ENCODE data around the gene SORD.
"Not testable (repeated sequence)": the region's sequence is repeated elsewhere in the genome, so short reads cannot be mapped to it uniquely, and the experiment has no call there.

The SORD gene

DNA sequence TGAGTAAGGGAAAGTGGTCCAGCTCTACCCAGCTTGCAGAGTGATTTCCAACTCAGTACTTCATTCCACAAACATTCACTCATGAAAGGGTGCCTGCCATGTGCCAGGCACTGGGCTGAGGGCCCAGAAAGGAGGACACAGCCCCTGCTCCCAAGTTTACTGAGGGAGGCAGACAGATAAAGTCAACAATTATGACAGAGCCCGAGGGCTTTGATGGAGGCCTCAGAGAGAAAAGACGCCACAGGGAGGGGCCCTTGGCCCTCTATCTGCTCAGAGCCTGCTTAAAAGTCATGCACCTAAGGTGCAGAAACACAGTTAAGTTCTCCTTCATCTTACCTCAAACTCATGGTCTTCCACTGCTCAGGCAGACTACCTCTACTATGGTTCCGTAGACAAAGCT lies 1.7 kb downstream of the SORD start:
- DNase-seq (ENCODE audit: low spot score): not testable (repeated sequence)

DNA sequence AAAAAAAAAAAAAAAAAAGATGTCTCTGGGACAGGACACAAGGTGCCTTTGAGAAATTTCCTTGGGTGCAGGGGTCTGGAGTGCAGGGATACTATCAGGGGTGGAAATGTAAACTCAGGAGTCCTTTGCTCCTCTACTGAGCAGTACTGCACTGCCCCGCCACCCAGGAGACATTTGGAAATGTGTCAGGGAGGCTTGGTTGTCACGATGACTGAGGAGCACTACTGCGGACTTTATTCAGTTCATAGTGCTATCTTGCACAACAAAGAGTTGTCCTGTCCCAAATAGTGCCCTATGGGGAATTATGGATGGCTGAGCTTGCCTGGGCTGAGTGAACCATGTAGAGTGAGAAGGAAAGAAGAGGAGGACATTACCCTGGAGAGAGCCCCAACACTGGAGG lies 2.6 kb downstream of the SORD start:
- not testable (repeated sequence) for DNase-seq (ENCODE audit: low spot score)

DNA sequence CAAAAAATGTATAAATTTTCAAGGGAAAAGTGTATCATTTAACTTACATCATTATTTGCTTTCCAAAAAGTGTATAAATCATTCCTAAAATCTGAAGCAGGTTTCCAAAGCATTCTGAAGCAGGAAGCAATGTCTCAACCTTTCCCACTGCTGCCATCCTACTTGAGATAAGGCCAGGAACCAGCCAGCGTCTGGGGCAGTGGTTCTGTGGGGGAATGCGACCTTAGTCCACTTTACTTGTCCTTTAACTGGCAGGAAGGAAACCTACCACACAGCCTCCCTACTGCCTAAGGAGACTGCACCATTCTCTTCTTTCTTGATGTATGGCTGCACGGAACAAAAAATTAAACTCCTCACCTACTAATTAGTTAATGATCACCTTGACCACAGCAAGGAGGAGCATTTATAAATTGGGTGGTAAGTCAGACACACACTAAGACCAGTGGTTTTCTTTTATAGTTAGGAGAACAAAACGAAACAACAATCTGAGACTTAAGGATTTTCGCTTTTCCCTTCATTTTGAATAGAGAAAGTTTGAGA lies 3.7 kb downstream of the SORD start:
- no peak for DNase-seq (ENCODE audit: low spot score)

GRCh38 chr15:45027220-45027619 lies 4.2 kb downstream of the SORD start:
- DNase-seq (ENCODE audit: low spot score): no peak

DNA sequence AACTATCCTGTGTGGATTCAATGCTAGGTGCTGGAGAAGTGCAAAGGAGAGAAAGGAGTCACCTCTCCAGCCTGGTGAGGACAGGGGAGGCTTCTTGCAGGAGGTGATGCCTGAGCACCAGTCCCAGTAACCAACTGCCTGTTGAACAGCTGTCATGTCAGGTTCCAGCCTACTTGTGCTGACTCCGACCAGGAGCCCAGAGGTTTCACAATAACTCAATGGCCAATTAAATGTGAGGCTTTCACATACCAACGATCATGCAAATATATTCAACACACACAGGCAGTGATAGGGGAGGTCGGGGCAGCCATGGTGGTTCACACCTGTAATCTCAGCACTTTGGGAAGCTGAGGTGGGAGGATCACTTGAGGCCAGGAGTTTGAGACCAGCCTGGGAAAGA lies 7.7 kb downstream of the SORD start:
- no peak for DNase-seq (ENCODE audit: low spot score)

DNA sequence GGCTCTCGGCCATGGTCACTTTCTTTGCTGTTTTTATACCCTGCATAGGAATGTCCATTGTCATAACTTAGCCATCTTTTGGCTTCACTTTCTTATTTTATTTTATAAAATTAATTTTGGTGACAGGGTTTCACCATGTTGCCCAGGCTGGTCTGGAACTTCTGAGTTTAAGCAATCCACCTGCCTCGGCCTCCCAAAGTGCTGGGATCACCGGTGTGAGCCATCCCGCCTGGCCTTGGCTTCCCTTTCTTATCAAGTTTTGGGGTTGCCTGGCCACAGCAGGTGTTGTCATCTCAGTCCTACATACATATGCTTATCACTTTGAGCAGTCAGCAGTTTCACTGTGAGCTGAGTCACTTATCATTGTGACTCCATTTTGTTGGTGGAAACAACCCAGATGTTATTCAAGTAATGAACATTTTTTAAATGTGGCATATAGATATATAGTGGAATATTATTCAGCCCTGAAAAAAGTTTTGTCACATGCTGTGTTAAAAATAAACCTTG lies 8.6 kb downstream of the SORD start:
- DNase-seq (ENCODE audit: low spot score): not testable (repeated sequence)

GRCh38 chr15:45032501-45032900 lies 9.5 kb downstream of the SORD start:
- not testable (repeated sequence) for DNase-seq (ENCODE audit: low spot score)

DNA sequence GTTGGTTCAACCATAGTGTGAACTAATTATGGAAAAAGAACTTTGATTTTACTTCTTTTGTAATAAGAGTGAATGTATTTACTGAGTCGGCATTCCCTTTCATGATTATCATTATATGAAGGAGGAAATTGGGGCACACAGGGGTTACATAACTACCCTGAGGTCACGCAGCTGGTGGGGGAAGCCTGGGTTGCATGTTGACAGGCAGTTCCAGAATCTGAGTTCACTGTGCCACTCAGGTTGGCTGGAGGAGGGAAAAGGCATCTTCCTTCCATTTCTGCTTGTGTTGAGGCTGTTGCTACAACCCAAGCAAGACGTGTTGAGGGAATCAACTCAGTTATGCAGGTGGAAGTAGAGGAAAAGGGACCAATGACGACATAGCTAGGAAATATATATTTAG lies 11.1 kb downstream of the SORD start:
- DNase-seq (ENCODE audit: low spot score): not testable (repeated sequence)

DNA sequence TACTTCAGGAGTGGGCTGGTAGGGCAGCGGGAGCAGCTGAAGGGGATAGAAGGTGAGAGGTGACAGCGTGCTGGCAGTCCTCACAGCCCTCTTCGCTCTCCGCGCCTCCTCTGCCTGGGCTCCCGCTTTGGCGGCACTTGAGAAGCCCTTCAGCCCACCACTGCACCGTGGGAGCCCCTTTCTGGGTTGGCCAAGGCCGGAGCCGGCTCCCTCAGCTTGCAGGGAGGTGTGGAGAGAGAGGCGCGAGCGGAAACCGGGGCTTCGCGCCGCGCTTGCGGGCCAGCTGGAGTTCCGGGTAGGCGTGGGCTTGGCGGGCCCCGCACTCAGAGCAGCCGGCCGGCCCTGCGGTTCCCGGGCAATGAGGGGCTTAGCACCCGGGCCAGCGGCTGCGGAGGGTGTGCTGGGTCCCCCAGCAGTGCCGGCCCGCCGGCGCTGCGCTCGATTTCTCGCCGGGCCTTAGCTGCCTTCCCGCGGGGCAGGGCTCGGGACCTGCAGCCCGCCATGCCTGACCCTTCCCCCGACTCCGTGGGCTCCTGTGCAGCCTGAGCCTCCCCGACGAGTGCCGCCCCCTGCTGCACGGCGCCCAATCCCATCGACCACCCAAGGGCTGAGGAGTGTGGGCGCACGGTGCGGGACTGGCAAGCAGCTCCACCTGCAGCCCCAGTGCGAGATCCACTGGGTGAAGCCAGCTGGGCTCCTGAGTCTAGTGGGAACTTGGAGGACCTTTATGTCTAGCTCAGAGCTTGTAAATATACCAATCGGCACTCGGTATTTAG lies 11.8 kb downstream of the SORD start:
- DNase-seq (ENCODE audit: low spot score): not testable (repeated sequence)

DNA sequence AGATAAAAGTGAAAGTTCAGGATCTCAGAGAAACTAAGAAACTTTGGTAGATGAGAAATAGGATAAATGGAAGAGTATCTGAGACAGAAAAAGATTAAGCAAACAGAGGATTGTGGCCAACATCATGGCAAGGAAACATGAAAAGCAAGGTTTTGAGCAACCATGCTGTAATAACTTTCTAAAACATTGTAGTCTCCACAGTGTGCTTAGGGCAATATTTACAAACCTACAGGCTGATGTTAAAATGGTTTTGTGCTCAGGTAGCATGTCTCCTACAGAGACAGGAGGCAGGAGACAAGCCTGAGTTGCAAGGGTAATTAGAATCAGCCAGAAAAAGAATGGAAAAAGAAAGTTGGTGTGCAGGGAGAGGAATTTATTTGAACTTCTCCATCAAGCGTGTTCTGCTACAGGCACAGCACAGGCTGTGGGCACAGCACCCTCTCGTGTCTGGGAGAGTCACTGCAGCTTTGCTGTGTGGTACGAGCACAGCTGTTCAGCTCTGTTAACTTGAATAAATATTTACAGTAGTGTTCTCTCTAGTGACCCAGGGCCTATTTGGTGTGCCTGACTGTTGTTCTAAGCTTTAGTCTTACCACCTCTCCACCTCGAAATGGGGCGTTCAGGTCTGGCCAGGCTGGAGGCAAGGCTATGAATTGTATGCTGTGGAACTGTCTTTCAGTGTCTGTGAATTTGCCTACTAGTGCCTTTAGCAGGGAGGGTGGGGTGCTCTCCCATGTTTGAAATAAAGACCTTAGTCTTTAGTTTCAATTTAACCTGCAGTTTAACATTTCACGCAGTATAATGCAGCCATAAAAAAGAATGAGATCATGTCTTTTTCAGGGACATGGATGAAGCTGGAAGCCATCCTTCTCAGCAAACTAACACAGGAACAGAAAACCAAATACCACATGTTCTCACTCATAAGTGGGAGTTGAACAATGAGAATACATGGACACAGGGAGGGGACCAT lies 14.1 kb downstream of the SORD start:
- peak; percentile 37 for DNase-seq (ENCODE audit: low spot score)

GRCh38 chr15:45037936-45038335 lies 14.9 kb downstream of the SORD start:
- no peak for DNase-seq (ENCODE audit: low spot score)

GRCh38 chr15:45040396-45040795 lies 17.4 kb downstream of the SORD start:
- not testable (repeated sequence) for DNase-seq (ENCODE audit: low spot score)

DNA sequence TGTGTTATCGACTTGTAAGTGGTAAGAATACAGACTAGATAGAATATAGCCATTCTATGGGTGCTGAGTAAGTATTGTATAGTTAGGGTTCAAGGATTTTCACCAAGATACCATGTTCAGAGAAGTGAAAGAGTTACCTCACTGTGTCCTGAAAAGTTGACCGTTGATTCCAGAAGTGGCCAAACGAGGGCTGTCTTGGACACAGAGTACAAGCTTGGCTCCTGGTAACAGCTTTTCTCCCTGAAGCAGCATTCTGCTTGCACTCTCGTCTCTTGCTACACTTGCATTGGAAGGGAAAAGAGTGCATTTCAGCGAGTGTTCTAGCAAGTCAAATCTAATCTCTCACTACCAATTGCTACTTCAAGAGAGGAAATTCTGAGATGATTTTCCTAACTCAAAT lies 18.5 kb downstream of the SORD start:
- DNase-seq (ENCODE audit: low spot score): not testable (repeated sequence)

DNA sequence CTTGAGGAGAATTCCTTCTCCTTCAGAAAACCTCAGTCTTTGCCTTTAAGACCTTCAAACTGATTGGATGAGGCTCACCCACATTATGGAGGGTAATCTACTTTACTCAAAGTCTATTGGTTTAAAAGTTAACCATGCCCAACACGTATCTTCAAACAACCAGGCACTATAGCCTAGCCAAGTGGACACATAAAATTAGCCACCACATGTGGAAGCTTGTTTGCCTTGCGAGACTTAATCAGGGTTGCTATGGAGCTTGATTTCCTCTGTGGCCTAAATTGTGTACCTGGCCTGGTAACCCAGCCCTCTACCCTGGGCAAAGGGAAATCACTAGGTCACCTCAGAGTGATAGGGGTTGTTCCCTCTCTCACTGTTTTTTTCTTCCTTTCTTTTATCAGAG lies 19.9 kb downstream of the SORD start:
- not testable (repeated sequence) for DNase-seq (ENCODE audit: low spot score)

DNA sequence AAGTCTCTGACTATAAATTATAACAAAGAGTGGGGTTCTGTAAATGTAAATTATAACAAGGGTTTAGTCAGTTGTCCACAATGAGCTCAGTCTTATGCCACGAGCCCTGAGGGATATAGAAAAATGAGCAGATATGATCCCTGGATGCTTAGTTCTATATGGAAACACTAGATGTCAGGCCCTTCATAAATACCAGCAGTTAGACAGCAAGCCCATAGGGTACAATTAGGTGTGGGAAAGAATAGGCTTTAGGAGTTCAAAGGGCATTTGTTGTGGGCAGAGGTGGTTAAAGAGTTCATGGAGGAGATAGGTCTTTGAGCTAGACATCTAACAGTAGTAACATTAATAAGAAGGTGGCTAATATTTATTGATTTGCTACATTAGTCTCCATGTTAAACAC lies 21.3 kb downstream of the SORD start:
- not testable (repeated sequence) for DNase-seq (ENCODE audit: low spot score)

- not testable (repeated sequence) for DNase-seq (ENCODE audit: low spot score)
Measured at GRCh38 chr15:45048449-45048793, 25.4 kb downstream of the SORD start.

- DNase-seq (ENCODE audit: low spot score): no peak
Measured at GRCh38 chr15:45048794-45049631, 26.0 kb downstream of the SORD start.

DNA sequence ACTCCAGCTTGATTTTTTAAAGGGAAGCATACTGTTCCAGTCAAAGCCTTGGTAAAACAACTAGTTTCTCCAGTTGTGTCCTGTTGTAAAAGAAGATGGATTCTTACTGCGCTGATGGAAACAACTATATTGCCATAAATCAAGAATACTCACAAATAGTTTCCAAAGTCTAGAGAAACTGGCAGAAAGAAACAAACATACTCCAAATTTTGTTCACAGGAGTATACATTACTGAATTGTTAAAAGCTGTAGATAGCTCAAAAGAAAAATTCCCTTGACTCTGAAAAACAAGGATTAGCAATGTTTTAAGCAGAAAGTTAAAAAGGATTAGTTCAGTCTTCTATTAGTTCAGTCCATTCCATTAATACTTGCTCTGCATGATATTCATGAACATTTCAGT lies 27.6 kb downstream of the SORD start:
- no peak for DNase-seq (ENCODE audit: low spot score)

DNA sequence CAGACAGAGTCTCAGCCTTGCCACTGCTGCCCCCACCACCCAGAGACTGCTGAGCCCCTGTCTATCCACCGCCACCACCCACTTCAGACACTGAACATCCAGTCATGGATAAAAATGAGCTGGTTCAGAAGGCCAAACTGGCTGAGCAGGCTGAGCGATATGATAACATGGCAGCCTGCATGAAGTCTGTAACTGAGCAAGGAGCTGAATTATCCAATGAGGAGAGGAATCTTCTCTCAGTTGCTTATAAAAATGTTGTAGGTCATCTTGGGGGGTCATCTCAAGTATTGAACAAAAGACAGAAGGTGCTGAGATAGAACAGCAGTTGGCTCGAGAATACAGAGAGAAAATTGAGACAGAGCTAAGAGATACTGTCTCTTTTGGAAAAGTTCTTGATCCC lies 29.7 kb downstream of the SORD start:
- DNase-seq (ENCODE audit: low spot score): not testable (repeated sequence)

DNA sequence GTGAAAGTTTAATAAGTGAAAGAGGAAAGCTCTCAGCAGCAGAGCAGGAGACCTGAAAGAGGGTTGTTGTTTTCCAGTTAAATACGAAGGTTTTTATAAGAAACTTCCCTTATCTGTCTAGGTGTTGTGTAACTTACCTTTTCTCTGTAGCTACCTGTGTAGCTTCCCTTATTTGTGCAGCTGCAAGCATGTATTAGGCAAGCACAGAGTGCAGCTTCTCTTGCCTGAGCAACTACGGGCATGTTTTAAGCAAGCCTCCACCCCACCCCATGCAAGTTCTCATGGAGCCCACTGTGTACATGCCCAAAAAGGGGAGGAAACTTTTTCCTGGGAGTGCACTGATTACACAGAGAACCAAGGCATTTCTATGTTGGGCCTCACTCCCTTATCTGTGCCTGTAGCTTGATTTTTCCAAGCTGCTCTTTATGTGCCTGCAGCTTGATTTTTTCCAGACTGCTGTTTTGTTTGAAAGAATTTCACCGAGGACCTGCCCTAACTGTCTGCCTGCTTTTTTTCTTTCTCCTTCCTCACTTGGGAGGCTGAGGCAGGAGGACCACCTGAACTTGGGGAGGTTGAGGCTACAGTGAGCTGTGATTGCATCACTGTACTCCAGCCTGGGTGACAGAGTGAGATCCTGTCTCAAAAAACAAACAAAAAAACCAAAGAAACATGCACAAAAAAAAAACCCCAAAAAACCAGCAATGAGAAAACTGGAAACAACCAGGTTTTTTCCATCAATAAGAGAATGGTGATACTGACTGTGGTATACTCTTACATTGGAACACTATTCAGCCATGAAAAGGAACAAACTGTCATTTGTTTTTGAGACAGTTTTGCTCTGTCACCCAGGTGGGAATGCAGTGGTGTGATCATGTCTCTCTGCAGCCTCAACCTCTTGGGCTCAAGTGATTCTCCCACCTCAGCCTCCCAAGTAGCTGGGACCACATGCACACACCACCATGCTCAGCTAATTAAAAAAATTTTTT lies 36.0 kb downstream of the SORD start:
- DNase-seq (ENCODE audit: low spot score): not testable (repeated sequence)
